GM12874 (cell line): ENCODE results near the gene SYNE3.

Source experiments
- TF ChIP-seq, protein P1 (sequence below): IDR thresholded peaks from 2 replicates; pipeline ENCODE4 v1.5.1; 2011; ENCODE audit warnings: low read depth, mild to moderate bottlenecking, control low read depth, low read length, moderate library complexity; ENCODE audit not compliant: insufficient read depth

The SYNE3 gene

DNA sequence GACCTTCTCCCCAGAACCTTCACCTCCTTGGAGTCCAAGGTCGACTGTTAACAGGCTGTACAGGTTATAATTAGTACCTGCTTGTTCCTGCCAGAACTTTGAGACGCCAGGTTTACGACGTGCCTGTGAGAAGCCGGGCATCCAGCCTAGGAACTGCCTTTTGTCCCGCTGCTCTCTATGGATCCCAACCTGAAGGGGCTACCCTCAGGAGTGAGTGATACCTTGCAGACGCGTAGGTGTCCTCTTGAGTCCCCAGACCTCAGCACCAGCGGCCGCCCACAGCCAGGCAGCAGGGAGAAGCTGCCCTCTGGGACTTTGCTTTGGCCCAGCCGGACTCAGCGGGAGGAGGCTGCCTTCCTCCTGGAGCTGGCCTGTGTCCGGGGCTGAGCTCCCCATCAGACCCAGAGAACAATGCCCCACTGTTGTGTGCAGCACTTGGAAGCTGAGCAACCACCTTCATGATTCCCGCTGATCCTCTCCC, 16.2 kb downstream of the SYNE3 start:
- TF ChIP-seq, protein P1, sequence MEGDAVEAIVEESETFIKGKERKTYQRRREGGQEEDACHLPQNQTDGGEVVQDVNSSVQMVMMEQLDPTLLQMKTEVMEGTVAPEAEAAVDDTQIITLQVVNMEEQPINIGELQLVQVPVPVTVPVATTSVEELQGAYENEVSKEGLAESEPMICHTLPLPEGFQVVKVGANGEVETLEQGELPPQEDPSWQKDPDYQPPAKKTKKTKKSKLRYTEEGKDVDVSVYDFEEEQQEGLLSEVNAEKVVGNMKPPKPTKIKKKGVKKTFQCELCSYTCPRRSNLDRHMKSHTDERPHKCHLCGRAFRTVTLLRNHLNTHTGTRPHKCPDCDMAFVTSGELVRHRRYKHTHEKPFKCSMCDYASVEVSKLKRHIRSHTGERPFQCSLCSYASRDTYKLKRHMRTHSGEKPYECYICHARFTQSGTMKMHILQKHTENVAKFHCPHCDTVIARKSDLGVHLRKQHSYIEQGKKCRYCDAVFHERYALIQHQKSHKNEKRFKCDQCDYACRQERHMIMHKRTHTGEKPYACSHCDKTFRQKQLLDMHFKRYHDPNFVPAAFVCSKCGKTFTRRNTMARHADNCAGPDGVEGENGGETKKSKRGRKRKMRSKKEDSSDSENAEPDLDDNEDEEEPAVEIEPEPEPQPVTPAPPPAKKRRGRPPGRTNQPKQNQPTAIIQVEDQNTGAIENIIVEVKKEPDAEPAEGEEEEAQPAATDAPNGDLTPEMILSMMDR, result no peak

- TF ChIP-seq, protein P1, result no peak
Observed at GRCh38 chr14:95499354-95499750, 17.1 kb downstream of the SYNE3 start.

DNA sequence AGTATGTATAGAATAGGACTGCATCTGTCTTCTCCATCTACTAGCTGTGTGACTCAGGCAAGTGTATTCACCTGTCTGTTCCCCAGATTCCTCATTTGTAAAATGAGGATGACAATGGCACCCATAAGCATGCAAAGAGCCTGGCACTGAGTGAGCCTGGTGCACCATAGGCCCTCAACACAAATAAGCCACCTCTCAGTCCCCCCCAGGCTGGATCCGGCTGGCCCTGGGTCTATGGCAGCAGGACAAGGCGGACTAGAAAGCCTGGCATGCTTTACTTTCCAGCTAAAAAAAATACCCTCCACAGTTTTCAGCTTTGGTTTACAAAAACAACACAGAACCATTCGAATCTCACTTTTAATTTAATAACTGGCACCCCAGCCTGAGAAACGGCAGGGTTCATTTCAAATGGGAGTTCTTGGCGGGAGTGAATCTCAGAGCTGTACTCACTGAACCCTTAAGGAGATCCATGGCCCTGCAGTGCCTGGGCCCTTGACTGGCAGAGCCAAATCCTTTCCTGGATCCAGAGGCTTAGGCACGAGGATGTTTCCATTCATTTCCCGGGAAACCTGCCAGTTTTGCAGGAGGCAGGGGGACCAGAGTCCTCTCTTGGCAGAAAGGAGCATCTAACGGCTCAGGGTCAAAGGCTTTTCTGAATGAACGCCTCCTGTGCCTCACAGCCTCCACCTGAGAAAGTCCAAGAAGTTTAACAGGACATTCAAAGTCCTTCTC, 17.7 kb downstream of the SYNE3 start:
- TF ChIP-seq, protein P1, result no peak

- TF ChIP-seq, protein P1, result no peak
Observed at GRCh38 chr14:95497561-95498011, 18.9 kb downstream of the SYNE3 start.

DNA sequence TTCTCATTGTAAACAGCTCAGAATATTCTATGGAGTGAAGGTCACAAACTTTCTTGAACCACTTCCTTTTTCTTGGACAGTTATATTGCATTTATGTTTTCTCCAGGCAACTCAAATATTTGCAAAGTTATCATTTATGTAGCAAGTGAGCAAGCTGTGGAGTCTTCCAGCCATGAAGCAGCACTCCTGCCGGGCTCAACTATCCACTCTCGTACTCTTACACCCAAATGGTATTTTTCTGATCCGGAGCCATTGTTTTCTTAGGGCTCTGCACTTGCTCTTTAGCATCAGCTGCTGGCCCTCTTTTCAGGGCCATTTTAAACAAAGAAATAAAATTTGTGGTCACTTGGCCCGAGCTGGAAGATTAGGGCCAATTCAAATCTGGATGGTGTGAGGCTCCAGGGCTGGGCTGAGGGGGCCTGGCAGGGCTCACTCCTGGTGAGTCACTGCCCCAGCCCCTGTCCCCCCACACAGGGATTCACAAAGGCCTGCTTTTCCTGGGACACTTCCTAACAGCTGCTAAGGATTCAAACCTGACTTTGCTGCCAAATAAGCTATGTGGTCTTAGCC, 19.7 kb downstream of the SYNE3 start:
- TF ChIP-seq, protein P1, result no peak

DNA sequence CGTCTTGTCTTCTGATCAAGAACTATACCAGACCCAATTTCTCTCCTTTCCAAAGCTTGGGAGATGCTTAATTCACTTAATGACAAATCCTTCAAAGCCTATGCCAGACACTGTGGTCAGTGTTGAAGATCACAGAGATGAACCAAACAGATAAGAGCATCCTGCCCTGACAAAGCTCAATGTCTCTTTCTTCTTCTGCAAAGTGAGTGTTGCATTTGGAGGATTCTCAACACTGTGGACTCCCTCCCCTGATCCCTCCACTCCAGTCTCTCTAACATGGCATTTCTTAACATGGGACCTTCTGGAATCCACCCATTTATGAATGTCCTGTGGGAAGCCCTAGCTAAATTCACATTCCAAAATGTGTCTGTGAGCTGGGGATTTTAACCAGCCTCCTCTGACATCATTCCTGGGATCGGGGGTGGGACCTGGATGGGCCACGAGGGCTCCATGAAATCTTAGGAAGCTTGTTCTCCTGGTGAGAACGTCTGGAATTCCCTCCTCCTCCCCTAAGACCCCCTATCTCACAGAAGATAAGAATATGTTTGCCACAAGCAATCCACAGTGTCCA, 20.3 kb downstream of the SYNE3 start:
- TF ChIP-seq, protein P1, result no peak

GRCh38 chr14:95495538-95496025, 20.9 kb downstream of the SYNE3 start:
- TF ChIP-seq, protein P1, result no peak
